Activated CD4-positive, alpha-beta T cell treated with anti-CD3 and anti-CD28 coated beads, Interleukin-2, amount 50 U/mL, for 16 hours (primary cell): ENCODE measurements around the gene NMUR1.

Experiments used
- DNase-seq: peaks from one replicate; pipeline ENCODE4 v3.0.0-alpha.2; 2020

The NMUR1 gene

DNA sequence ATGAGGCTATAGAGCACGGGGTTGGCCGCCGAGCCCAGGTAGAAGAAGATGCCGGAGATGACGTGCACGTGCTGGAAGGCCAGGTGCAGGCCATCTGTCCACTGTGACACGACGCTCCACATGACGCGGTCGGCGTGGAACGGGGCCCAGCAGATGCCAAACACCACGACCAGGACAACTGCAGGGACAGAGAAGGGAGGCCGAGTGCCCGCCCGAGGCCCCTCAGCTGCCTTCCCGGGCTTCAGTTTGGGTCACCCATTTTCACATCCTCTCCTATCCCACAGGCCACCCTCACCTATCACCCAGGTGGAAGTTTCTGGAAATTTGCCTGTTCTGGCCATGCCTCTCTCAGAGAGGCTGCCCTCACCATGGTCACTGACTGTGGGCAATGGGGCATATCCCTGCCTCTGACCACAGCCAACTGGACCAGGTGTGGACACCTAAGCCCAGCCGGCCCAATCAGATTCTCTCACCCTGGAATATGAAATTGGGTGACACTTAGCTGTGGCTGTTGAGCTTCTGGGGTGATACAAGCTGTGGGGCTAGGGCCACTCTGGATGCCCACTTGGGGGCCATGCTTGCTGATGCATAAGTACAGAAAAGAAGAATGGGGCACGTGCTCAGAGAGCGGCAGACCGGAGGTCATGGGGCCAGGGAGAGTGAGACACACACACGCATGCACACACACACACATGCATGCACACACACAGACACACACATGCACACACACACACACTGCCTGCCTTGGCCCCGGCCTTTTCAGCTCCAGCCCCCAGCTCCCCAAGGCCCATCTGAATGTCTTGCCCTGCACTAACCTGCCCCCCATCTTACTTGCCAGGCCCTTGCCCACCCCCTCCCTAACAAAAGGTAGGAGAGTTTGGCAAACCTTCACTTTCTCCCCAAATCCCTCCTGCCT is 4.7 kb downstream of the NMUR1 start:
- no peak for DNase-seq

GRCh38 chr2:231524477-231525247 is 5.6 kb downstream of the NMUR1 start:
- DNase-seq: no peak

GRCh38 chr2:231523451-231524285 is 6.6 kb downstream of the NMUR1 start:
- DNase-seq: peak; percentile 8

GRCh38 chr2:231522418-231523180 is 7.6 kb downstream of the NMUR1 start:
- DNase-seq: no peak

DNA sequence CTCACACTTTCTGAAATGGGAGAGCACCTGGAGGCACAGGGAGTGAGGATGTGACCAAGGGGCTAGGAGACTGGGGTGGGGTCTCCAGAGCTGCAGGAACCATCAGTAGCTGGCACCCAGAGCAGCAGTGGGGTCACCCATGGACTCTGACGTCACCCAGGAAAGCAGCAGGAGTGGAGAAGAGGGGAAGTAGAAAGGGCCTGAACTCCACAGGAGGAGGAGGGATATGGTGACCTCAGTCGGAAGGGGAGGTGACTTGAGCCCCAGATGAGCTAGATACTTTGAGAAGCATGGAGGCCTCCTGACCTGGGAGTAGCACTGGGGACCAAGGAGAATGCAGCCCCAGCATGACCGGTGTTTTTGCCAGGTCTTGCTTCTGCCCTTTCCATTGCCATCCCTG is 8.8 kb downstream of the NMUR1 start:
- DNase-seq: no peak

GRCh38 chr2:231519975-231520555 is 10.2 kb downstream of the NMUR1 start:
- no peak for DNase-seq

DNA sequence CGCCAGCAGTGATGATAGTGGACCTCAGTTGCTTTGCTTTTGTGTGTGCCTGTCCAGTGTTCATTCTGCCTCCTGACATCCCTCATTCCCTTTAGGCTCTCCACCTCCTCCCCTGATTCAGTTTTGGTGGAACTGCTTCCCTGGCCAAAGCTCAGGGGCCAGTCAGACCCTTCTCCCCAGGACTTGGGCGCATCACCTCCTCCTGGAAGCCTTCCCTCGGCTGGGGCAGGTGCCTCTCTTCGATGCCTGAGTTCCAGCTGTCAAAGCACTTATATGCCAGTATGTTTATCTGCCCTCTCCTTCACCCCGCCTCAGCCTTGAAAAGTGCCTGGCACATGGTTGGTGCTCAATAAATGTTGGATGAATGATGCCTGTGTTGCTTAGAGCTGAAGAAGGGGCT is 11.5 kb downstream of the NMUR1 start:
- DNase-seq: no peak

GRCh38 chr2:231515603-231516002 is 14.6 kb downstream of the NMUR1 start:
- DNase-seq: no peak

DNA sequence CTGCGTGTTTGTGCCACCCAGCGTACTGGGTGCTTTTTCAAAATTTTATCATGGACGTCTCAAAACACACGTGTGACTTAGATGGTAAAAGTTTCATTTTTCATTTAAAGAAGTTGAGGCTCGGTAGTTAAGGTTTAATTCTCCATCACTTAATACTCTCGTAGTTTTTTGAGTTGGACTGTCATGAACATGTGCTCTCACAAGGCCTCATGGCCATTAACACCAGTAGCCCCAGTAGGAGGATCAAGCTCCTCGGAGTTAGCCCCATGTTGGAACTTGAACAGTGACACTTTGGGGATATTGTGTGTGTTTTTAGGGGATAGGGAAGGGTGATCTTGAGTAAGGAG is 15.3 kb downstream of the NMUR1 start:
- DNase-seq: no peak

DNA sequence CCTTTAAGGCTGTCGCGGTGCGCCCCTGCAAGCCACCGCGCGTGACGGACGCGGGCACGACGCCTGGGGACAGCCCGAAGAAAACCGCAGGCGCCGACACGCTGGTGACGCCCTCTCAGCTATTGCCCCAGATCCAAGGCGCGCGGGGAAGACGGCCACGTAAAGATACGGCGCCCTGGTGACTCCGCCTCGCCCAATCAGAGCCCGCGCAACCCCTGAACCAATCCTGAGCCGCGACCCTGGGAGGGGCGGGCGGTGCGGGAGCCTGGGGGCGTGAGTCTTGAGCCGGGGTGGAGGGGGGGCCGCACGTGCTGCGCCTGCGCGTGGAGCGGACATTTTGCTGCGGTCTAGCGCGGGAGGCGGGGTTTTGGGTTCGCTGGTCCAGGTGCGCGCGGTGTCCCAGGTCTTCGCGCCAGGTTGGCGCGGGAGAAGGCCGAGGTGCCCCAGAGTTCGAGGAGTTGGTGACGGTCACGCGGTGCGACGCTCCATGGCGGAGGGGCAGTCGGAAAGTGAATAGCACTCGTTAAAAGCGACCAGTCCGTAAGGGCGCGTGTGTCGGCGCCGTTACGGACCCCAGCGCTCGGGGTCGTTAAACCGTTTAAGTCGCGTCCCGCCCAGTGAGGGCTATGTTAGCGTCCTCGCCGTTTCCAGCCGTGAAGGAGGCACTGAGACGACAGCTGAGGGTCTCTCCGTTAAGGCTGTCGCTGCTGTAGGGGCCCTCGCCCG is 15.9 kb downstream of the NMUR1 start:
- peak; percentile 99 for DNase-seq

DNA sequence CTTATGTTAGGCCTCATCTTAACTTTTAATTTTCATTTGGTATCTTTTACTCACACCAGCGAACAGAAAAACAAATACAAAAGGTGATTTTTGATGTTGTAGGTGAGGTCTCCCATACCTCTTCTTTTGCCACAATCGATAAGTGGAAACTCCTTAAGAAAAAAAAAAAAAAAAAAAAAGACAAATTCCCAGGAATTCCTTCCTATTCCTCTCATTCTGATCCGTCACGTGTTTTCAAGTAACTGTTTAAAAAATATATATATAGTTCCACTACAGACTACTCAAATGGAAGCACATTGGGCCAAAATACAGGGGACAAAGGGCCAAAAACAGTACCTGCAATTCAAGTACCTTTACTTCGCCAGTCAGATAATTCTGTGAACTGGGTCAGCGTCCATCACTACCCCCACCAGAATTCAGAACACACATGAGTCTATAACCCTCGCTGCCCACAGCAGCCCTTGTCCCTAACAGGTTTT is 16.5 kb downstream of the NMUR1 start:
- DNase-seq: no peak

GRCh38 chr2:231512222-231512621 is 18.0 kb downstream of the NMUR1 start:
- DNase-seq: no peak

DNA sequence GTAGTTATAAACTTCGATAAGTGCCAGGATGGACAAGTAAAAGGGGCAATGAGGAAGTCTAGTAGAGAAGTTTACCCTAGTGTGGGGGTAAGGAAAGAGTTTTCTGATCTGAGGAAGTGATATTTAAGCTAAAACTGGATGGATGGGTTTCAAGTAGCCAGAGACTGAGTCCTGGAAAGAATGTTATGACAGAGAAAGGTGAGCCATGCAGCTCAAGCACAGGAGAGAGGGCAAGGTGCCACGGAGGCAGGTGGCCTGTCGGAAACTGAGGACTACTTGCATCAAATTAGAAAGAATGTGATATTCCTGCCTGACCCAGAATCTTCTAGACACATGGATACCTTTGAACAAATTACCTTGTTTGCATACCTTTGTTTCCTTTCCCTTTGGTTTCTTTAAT is 26.5 kb downstream of the NMUR1 start:
- no peak for DNase-seq

- DNase-seq: no peak
Measured at GRCh38 chr2:231502596-231502995, 27.6 kb downstream of the NMUR1 start.

- no peak for DNase-seq
Measured at GRCh38 chr2:231497651-231498050, 32.6 kb downstream of the NMUR1 start.

DNA sequence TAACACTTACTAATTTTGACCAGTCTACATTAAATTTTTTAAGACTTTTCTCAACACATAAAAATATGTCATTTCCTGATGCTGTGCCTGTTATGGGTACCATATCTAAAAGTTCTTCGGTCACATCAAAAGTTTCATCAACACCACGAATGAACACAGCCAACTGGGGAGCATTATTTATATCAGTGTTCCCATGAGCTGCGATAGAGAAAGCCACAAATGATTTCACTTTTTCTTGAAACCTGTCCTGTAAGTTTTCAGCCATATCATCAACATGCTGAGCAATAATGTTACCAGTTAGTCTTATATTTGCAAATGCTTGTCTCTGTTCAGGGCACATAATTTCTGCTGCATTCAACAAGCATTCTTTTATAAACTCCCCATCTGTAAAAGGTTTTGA is 35.6 kb downstream of the NMUR1 start:
- DNase-seq: peak; percentile 10

DNA sequence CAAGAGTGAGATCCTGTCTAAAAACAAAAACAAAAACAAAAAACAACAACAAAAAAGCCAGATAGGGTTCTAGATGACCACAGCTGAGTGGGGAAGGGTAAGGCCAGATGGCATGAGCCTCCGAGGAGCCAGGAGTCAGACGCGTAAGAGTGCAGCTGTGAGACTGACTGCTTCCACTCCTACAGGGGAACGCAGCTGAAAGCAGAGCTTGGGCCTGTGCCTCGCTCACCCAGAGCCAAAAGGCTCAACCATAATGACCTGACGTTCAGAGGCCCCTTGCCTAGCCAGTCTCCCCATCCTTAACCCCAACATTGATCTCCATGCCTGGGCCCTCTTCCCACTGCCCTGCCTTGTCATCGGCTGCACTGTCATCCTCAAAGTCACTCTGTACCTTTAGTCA is 39.4 kb downstream of the NMUR1 start:
- no peak for DNase-seq

- DNase-seq: peak; percentile 31
Measured at GRCh38 chr2:231489990-231490389, 40.3 kb downstream of the NMUR1 start.

GRCh38 chr2:231488331-231488730 is 41.9 kb downstream of the NMUR1 start:
- no peak for DNase-seq

- DNase-seq: no peak
Measured at GRCh38 chr2:231486851-231487596, 43.2 kb downstream of the NMUR1 start.
